Keratinocyte (primary cell): ENCODE data around the gene PLA2G6. TPM values are rescaled to one million over a fixed set of nuclear protein-coding genes. Genes with fewer than 3 reads are reported as not detected.

Experiments used
- DNase-seq: peaks from one replicate; pipeline ENCODE4 v3.0.0-alpha.2; 2011; ENCODE audit warnings: low read depth, missing footprints, low spot score
- FAIRE-seq: peaks from 2 replicates; lab custom pipeline; 2011; peaks lifted over from hg19 to GRCh38; lab: Jason Lieb, UNC
- H2AFZ ChIP-seq: 2 replicates; pipeline ENCODE4 v1.6.0; 2012; ENCODE audit warnings: low read length, control low read depth, inconsistent platforms; ENCODE audit not compliant: control insufficient read depth
- H3K27ac ChIP-seq: 2 replicates; pipeline ENCODE4 v1.5.1; 2011; ENCODE audit warnings: low read length; ENCODE audit not compliant: control insufficient read depth, insufficient read depth
- H3K27me3 ChIP-seq: 3 replicates; pipeline ENCODE4 v1.6.0; 2011; ENCODE audit warnings: low read length; ENCODE audit not compliant: control insufficient read depth, insufficient read depth; ENCODE audit errors: extremely low read depth
- H3K36me3 ChIP-seq, 2 experiments: 2 replicates in 1 of 2; 3 replicates in 1 of 2; pipeline ENCODE4 v1.5.1; 2011; ENCODE audit warnings: low read length in 2 of 2, mild to moderate bottlenecking in 1 of 2; ENCODE audit not compliant: control insufficient read depth in 2 of 2, insufficient read depth in 2 of 2; ENCODE audit errors: extremely low read depth in 1 of 2
- H3K4me1 ChIP-seq: 3 replicates; pipeline ENCODE4 v1.5.1; 2011; ENCODE audit warnings: low read length; ENCODE audit not compliant: control insufficient read depth, insufficient read depth; ENCODE audit errors: extremely low read depth
- H3K4me2 ChIP-seq: 3 replicates; pipeline ENCODE4 v1.6.0; 2011; ENCODE audit warnings: low read depth, low read length; ENCODE audit not compliant: control insufficient read depth, insufficient read depth; ENCODE audit errors: extremely low read depth
- H3K4me3 ChIP-seq, 3 experiments: fragments of 200-600 bp in 1 of 3; sonication (generic) in 1 of 3; 2 replicates in 2 of 3; 3 replicates in 1 of 3; pipeline ENCODE4 v1.5.1; 2011 to 2016; ENCODE audit warnings: low read length in 3 of 3, mild to moderate bottlenecking in 3 of 3, control low read depth in 2 of 3, inconsistent platforms in 1 of 3, low read depth in 1 of 3, mixed read lengths in 1 of 3, mixed run types in 1 of 3, moderate library complexity in 1 of 3; ENCODE audit not compliant: control insufficient read depth in 2 of 3, insufficient read depth in 2 of 3; ENCODE audit errors: extremely low read depth in 1 of 3
- H3K79me2 ChIP-seq: 2 replicates; pipeline ENCODE4 v1.6.0; 2012; ENCODE audit warnings: low read length; ENCODE audit not compliant: control insufficient read depth, insufficient read depth
- H3K9ac ChIP-seq: 3 replicates; pipeline ENCODE4 v1.6.0; 2011; ENCODE audit warnings: low read length; ENCODE audit not compliant: control insufficient read depth, insufficient read depth; ENCODE audit errors: extremely low read depth
- H3K9me1 ChIP-seq: 3 replicates; pipeline ENCODE4 v1.6.0; 2011; ENCODE audit warnings: low read length; ENCODE audit not compliant: control insufficient read depth, insufficient read depth; ENCODE audit errors: extremely low read depth
- H3K9me3 ChIP-seq: 2 replicates; pipeline ENCODE4 v1.5.1; 2012; ENCODE audit warnings: low read depth, low read length; ENCODE audit not compliant: control insufficient read depth
- H4K20me1 ChIP-seq: 3 replicates; pipeline ENCODE4 v1.6.0; 2011; ENCODE audit warnings: low read length; ENCODE audit not compliant: control insufficient read depth, insufficient read depth; ENCODE audit errors: extremely low read depth
- CTCF ChIP-seq, 3 experiments: IDR thresholded peaks in 1 of 3; conservative IDR thresholded peaks in 1 of 3; optimal IDR thresholded peaks in 1 of 3; 2 replicates in 2 of 3; 3 replicates in 1 of 3; pipeline versions ENCODE3 to v1.5.1; 2011; ENCODE audit warnings: low read length in 3 of 3, mild to moderate bottlenecking in 3 of 3, moderate library complexity in 2 of 3, control low read depth in 1 of 3, inconsistent platforms in 1 of 3; ENCODE audit not compliant: insufficient read depth in 2 of 3; ENCODE audit errors: extremely low read depth in 1 of 3
- EZH2 ChIP-seq: IDR thresholded peaks from one replicate; pipeline ENCODE4 v1.6.1; 2012; ENCODE audit warnings: inconsistent platforms, mild to moderate bottlenecking, low read length, moderate library complexity
- dilution Hi-C: fragments of 300-500 bp; cut with MboI; formaldehyde crosslinking; loops from one replicate; pipeline ENCODE4 v1.7.0; 2020; ENCODE audit warnings: low sequenced_read_pairs; ENCODE audit not compliant: extremely low pct_ligation_motif_present
- polyA plus RNA-seq, 5 experiments: library from polyadenylated mRNA; depleted of rRNA in 3 of 5; stranded (reverse) in 3 of 5; stranded (forward) in 1 of 5; unstranded in 1 of 5; fragments of >200 nt; gene quantifications; 1 replicate in 1 of 5; 2 replicates in 3 of 5; 3 replicates in 1 of 5; pipeline versions ENCODE4 v1.2.1 to v1.2.3, GENCODE V29; 2011 to 2012; ENCODE audit warnings: missing spikeins in 2 of 5, low read depth in 1 of 5, low replicate concordance in 1 of 5

Gene PLA2G6
- polyA plus RNA-seq, 1 donor (not counting 4 experiments of a cell fraction or from before 2014, with no cell fraction given): 5.2 TPM

GRCh38 chr22:38132136-38132535 lies 49.5 kb downstream of the PLA2G6 start:
- Histone ChIP-seq H3K79me2 (no peaks in the 10 kb centered on the region), H3K27ac (no peak overlapping the region), H3K9ac (no peak overlapping the region), H3K4me1 (peaks cover 13% of the 10 kb centered on the region), H3K4me3 (no peak overlapping the region), H3K9me1 (no peaks in the 10 kb centered on the region), H4K20me1 (no peaks in the 10 kb centered on the region), H3K9me3 (no peaks in the 10 kb centered on the region), H3K36me3 (peaks cover 0 to 5% of the 10 kb centered on the region in 2 experiments), H3K27me3 (no peaks in the 10 kb centered on the region), H3K4me2 (no peak overlapping the region), H2AFZ (no peak overlapping the region)
- no peak for TF ChIP-seq EZH2
- TF ChIP-seq CTCF (optimal IDR thresholded peaks at IDR 0.05 in 1 of 3, IDR thresholded peaks at IDR 0.05 in 1 of 3, conservative IDR thresholded peaks at IDR 0.05 in 1 of 3; ENCODE audit: extremely low read depth in 1 of 3, insufficient read depth in 2 of 3, low read length in 3 of 3): no peak
- DNase-seq: no peak
- dilution Hi-C loops: no loop called here
- no peak for FAIRE-seq

- H3K9ac ChIP-seq: no peak overlapping the region
- TF ChIP-seq EZH2 (no peak), CTCF (optimal IDR thresholded peaks at IDR 0.05 in 1 of 3, IDR thresholded peaks at IDR 0.05 in 1 of 3, conservative IDR thresholded peaks at IDR 0.05 in 1 of 3; ENCODE audit: extremely low read depth in 1 of 3, insufficient read depth in 2 of 3, low read length in 3 of 3) (no peak)
- no peaks in the 10 kb centered on the region for H3K9me3 ChIP-seq
- no peak overlapping the region for H3K27ac ChIP-seq
- no peak overlapping the region for H3K4me2 ChIP-seq
- no peaks in the 10 kb centered on the region for H3K27me3 ChIP-seq
- H3K4me1 ChIP-seq: peaks cover 13% of the 10 kb centered on the region
- no peaks in the 10 kb centered on the region for H3K9me1 ChIP-seq
- H4K20me1 ChIP-seq: no peaks in the 10 kb centered on the region
- no peaks in the 10 kb centered on the region for H3K79me2 ChIP-seq
- H3K36me3 ChIP-seq: peaks cover 0 to 5% of the 10 kb centered on the region in 2 experiments
- no peak for DNase-seq
- no peak for FAIRE-seq
- no peak overlapping the region for H3K4me3 ChIP-seq
- dilution Hi-C loops: no loop called here
- no peak overlapping the region for H2AFZ ChIP-seq
Measured at GRCh38 chr22:38131399-38131798, 50.2 kb downstream of the PLA2G6 start.
